HG03095 (cell line): ENCODE data around the gene PARP14.
"Not testable (repeated sequence)": the region's sequence is repeated elsewhere in the genome, so short reads cannot be mapped to it uniquely, and the experiment has no call there.

Experiments
- ATAC-seq: cut with Tn5 transposase; IDR thresholded peaks from one replicate; pipeline ENCODE4 v1.9.1; 2021; ENCODE audit warnings: moderate library complexity; ENCODE audit not compliant: unreplicated experiment

Gene PARP14

DNA sequence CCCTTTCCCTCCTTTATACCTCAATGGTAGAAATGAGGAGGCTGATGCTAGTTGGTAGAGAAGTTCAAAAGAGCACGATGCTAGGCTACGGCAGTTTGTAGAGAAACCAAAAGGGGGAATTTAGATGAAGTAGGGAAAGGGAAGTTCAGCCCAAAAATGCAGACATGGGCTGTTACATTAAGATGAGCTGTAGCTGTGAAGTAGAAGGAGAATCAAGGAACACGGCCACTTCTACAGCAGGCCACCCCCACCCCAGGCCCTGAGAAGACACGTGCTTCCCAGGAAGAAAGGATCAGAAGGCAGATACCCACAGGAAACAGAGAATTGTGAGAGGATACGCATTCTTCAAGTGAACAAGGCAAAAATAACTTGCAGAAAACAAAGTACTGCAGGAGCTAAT, 2.1 kb upstream of the PARP14 start:
- ATAC-seq, result no peak

DNA sequence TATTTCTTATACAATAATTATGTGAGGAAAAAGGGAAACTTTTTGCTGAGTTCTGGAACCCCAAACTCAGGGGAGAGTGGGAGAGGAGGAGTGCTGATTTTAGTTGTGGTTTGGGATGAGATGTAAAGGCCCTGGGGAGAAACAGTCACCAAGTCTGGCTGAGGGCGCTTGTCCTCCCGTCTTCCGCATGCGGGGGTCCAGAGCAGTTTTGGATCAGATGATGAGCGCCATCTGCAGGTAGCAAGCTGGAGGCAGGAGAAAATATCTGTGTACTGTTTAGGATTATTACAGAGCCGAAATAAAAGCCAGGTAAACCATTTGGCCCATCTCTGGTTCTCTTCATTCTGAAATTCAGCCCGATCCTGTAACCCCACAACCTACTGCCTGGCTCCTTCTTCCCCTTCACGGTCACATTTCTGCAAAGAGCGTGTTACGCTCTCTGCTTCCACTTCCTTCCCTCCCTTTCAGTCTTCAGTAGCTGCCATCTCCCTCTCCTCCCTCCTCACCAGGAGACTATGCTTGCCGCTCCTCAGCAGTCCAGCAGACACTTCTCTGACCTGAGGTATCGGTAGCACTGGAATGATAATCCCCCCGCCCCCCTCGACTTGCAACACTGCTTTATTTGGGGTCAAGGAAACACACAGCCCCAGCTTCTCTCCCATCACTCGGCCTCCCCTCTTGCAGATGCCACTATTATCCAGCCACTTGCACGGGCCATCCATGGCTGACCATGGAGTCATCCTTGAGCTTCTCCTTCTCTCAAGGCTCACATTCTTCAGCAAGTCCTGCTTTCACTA, 1.4 kb upstream of the PARP14 start:
- ATAC-seq, result no peak

DNA sequence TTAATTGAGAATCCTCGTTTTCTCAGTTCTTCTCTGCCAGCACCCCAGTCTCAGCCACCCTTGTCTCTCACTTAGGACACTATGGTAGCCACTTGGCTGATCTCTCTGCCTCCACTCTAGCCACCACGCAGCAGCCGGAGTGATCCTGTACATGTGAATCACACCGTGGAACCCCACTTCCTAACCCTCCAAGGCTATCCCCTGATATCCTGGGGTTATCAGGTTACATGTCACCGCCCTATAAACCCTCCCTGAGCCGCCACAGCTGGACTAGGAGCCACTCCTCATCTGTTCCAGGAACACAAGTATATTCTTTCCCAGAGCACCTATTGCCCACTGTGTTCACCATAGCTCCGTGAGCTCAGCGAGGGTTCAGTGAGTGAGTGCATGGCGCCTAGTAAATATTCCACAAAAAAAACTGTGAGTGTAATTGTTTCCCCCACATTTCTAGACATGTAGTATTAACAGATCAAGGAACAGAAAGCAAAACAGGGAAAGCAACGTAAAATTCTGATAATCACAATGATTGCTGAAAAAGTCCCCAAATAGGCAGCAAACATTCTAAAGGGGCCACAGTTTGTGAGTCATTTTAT, 661 bp upstream of the PARP14 start:
- ATAC-seq, result no peak

DNA sequence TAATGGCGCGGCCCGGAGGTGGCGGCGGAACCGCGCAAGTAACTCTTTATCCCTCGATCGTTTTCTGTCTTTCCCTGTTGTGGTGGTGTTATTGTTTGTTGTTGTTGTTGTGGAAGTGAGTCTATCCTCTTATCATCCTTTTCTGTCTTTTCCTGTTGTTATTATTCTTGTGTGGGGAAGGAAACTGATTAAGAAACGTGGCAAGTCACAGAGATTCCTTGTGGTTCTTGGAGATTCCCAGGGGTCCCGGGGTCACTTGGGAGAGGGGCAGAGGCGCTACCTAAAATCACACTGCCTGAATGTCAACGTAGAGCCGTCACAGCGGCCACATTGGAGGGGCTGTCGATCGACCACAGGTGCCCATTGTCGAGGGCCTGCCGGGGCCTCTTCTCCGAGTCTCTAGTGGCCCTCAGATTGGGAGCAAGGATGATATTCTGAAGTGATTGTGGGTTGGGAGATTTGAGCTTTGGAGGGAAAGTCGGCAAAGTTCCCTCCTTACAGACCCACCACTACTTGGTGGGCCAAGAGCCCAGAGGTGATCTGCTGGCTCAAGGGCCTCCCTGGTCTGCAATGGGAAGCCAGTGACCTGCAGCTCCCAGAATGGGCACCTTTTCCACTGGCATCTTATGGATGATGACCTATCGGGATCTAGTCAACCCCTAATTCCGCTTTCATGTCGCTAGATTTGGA, 790 bp downstream of the PARP14 start:
- no peak for ATAC-seq

DNA sequence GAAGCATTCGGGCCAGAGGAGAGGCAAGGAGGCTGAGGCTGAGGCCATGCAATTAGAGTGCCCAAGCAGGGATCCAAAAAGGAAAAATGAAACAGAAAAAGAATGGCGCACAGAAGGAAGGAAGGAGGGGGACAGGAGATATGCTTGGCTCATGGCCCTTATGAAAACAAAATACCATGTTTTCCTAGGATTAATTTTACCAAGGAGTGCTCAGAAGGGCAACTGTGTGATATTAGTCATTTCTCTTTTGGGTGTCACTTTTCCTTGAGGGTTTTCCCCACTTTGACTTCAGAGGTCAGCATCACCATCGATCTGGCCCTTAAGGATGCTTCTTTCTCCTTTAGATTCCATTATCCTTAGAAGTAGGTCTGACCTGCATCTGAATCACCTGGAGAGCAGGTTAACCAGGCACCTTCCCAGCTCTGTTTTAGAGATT, 1.4 kb downstream of the PARP14 start:
- ATAC-seq, result no peak

DNA sequence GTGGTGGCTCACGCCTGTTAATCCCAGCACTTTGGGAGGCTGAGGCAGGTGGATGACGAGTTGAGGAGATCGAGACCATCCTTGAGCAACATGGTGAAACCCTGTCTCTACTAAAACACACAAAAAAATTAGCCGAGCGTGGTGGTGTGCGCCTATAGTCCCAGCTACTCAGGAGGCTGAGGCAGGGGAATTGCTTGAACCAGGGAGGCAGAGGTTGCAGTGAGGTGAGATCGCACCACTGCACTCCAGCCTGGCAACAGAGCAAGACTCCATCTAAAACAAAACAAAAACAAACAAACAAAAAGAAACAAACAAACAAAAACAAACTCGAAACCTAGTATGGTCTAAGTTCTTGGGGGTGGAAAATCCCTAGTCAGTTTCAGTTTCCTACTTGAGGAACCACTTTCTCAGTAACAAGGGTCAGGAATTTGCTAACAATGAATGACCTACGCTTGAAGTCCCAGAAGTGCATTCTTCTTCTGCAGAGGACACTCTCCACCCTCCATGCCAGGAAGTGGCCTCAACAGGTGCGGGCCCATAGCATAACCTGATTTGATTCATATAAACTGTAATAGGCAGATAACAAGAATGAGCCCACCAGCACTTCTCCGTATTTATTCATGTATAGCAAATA, 2.3 kb downstream of the PARP14 start:
- ATAC-seq, result not testable (repeated sequence)

DNA sequence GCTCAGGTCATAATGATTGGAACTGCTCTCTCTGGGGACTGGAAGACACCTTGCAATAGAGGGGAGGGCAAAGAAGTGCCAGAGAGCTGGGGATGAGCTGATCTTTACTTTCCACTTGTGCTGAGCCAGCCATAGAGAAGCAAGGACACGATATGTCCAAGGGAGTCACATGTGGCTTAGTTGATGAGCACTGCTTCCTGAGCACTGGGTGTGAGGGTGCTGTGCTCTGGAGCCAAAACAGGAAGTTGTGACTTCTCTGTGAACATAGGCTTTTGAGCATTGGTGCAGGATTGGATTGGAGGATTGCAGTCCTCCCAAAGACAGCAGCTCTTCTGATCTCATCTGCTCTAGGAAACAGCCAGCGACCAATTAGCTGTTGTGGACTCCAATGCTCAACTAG, 6.7 kb downstream of the PARP14 start:
- no peak for ATAC-seq

DNA sequence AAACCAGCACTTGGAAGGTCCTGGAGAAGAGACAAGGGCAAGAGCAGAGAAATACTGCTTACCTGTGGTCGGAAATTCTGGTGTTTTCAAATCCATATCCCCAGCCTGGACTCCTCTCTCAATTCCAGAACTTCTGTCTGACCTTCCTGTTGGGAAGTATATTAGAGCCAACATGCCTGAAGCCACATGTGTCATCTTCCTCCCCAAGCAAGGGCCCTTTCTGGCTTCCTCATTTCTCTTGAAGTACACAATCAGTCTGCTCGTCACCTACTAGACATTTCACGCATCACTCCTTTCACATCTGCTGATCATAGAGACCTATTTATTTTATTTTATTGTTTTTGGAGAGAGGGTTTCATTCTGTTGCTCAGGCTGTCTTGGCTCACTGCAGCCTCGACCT, 8.4 kb downstream of the PARP14 start:
- ATAC-seq, result no peak

DNA sequence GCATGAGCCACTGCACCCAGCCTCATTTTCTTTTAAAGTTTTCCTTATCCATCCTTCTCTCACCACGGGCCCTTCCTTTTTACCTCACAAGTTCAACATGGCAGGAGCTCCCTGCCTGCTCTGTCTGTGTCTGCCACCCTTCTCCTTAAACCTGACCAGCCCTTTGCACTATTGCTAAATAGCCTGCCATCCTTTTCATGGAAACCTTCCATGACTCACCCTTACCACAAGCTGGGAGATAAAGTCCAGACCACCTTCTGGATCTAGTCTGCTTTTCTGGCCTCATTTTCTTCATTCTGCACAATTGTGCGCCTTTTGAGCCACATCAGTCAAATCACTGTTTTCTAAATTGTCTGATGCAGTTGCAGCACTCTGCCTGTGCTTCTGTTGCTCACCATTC, 8.9 kb downstream of the PARP14 start:
- no peak for ATAC-seq

DNA sequence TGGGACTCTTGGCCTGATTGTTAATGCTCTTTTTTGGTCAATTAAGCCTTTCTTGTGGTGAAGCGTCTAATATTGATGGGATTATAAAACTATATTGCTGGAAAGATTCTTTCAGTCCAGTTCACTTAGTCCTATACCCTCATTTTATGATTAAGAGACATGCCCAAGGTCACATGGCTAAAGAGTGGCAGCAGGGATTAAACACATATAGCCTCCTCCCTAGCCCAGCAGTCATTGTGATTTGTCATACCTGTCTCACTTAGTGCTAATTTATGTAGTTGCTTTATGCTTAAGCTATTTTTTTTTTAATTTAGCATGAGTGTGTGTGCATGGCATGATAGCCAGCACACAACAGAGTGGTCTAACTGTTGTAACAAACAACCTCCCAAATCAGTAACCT, 9.5 kb downstream of the PARP14 start:
- ATAC-seq, result no peak

DNA sequence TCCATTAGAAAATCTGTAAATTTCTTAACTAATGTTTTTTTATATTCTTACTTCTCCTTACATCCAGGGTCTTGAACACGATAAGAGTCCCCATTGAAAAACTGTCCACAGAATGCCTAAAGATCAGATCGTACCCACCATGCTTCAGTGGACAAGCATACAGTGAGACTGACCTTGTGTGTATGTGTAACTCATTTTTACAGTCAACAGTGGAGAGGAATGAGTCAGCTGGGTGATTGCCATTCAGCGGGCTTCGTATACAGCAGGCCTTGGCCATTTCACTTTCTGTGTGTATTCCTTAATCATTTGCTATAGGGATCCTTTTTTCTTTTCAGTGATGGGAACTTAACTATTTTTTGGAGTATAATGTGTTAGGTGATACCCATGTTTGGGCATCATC, 10.6 kb downstream of the PARP14 start:
- ATAC-seq, result peak; percentile 63

DNA sequence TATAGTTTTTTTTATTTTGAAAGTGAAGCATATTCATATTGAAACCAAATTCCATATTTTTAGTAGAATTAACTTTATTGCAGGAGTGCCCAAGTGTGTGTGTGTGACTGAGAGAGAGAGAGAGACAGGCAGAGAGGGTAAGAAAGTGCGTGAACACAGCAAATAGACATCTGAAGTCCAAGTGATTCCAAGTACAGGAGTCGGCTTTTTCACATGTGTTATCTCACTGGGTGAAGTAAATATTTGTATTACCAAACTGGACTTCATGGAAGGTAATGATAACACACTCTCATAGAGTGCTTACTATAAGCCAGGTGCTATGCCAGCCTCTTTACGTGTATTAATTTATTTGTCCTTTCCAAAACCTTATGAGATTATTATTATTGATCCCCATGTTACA, 12.0 kb downstream of the PARP14 start:
- ATAC-seq, result no peak

DNA sequence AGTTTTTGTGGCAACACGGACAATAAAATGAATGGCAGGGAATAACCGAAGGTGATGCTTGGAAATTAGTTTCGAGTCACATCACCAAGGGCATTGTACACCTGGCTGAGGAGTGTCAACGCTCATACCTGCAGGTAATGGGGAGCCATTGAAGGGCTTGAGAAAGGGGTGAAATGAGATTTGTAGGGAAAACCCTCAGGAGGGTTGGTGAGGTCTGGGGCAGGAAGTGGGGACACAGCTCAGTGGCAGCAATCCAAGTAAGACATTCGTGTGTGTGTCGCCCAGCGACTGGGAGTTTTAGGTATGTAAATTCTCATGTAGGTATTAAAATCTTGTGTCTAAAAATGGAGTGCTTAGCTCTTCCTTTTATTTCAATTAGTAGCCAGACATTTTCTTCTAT, 14.3 kb downstream of the PARP14 start:
- ATAC-seq, result peak; percentile 51

DNA sequence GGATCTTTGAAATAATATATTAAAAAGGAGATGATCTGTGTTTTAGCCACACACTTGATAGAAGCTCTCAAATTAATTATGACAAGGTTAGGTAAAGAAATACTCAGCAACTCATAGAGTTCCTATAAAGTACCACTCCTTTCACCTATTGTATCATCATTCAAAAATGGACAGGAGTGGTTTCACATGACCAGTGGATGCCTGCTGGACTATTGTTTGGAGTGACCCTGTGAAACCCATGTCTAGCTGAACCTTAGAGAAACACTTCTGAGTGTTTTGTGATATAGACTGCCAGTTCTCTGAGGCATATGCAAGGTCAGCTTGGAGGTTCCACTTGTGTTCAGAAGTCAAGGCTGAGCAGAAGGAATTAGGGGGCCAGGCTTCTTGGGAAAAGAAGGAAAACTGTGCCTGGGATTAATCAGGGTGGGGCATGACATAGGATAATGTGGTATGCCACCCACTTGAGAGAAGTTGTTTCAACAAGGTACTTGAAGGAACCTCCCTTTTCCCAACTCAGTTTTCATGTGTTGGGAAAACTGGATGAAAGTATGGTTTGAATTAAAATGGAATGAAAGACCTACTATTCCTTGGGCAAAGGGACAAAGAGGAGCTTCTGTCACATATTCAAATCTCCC, 15.4 kb downstream of the PARP14 start:
- ATAC-seq, result no peak

DNA sequence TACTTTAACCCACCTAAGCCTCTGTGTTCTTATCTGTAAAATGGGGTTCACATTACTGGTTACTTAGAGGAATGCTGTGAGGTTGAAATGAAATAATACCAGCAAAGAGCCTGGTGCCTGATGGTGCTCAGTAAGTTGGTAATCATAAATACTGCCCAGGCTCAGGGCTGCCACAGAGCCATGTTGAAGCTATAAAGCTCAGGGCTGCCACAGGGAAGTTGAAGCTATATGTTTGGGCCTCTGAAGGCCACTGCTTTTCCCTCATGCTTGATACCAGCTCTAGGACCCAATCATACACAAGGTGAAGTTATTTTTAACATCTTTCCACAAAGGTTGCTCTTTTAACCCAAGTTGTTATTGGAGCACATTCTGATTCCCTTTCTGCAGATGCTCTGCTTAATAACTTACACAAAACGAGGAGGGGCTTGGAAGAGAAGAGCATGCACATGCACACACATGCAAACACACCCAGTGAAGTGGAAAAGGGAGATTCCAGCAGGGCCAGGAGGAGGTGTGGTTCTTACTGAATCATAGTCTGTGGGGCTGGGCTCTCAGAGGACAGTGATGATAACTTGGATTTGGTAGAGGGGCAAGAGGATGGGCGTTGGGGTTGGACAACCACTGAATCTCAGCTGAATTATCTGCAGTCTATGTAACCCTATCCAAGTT, 17.4 kb downstream of the PARP14 start:
- ATAC-seq, result peak; percentile 54

DNA sequence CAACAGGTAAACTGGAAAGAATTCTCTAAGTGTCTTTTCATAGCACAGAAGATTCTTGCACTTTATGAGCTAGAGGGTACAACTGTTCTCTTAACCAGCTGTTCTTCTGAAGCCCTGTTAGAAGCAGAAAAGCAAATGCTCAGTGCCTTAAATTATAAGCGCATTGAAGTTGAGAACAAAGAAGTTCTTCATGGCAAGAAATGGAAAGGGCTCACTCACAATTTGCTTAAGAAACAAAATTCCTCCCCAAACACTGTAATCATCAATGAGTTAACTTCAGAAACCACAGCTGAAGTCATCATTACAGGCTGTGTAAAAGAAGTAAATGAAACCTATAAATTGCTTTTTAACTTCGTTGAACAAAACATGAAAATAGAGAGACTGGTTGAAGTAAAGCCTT, 19.6 kb downstream of the PARP14 start:
- ATAC-seq, result no peak

DNA sequence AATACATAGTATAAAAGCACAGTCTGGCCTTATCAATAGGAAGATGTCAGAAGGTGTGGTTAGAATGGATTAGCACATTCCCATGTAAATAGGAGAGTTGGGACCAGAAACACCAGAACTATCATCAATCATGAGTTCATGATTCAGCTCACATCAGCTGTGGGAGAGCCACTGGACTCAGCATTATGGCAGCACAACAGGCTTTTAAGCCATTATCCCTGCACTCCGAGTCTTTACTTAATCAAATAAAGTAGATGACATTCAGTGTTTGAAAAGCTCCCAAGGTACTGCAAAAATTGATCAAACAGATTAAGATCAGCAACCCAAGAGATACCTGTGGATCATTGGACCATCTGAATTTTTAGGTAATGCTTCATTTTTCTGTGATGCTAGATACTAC, 24.7 kb downstream of the PARP14 start:
- no peak for ATAC-seq

DNA sequence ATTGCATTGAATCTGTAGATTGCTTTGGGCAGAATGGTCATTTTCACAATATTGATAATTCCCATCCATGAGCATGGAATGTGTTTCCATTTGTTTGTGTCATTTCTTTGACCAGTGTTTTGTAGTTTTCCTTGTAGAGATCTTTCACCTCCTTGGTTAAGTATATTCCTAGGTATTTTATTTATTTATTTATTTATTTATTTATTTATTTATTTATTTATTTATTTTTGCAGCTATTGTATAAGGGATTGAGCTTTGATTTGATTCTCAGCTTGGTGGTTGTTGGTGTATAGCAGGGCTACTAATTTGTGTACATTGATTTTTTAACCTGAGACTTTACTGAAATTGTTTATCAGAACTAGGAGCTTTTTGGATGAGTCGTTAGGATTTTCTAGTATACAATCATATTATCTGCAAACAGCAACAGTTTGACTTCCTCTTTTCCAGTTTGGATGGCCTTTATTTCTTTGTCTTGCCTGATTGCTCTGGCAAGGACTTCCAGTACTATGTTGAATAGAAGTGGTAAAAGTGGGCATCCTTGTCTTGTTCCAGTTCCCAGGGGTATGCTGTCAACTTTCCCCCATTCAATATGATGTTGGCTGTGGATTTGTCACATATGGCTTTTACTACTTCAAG, 30.1 kb downstream of the PARP14 start:
- not testable (repeated sequence) for ATAC-seq

DNA sequence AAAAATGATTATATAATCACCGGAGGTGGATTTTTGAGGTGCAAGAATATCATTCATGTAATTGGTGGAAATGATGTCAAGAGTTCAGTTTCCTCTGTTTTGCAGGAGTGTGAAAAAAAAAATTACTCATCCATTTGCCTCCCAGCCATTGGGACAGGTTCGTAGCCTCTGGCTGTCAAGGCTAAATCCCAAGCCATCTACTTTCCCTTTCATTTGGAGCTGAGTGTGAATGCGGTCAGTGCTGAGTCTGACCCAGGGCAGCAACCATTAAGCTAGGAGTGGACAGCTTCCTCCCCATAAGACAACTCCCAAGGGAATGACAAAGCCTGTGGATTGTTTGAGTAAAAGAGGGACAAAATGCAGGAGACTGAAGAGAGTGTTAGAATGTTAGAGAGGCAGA, 33.6 kb downstream of the PARP14 start:
- ATAC-seq, result no peak

DNA sequence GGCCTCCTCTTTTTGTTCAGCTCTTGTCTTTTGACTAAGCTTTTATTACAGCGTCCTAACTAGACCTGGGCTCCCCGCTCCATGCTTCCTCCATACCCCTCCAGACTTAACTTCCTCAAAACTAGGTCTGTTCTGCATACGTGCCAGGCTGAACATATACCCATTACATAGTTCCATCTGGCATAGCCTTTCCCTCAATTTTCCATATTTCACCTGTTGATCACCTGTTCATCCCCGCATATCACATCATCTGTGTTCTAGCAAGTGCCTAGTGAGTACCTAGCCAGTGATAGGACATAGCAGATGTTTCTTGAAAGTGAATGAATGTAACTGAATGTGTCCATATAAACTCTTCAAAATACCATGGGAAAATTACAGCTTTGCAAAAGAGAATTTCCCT, 36.0 kb downstream of the PARP14 start:
- ATAC-seq, result no peak
